T-helper 1 cell treated with Interleukin-12 subunit alpha and Interleukin-12 subunit beta and Interleukin-4 antibody, amounts not matched to agents 30 ng/mL and 1 ng/mL, for 36 hours (primary cell): ENCODE measurements around the gene ZSCAN18. TPM values are rescaled to one million over a fixed set of nuclear protein-coding genes. Genes with fewer than 3 reads are reported as not detected.

Experiments
- intact Hi-C: fragments of 100-400 bp; cut with micrococcal nuclease; formaldehyde crosslinking; loops from one replicate; pipeline ENCODE4 v1.15.1; 2024
- total RNA-seq: library from RNA; stranded (reverse); gene quantifications from 2 replicates; pipeline ENCODE4 v1.2.3, GENCODE V29; 2022

Gene ZSCAN18
- total RNA-seq, 1 donor from 2014 or later = 4.3 TPM

DNA sequence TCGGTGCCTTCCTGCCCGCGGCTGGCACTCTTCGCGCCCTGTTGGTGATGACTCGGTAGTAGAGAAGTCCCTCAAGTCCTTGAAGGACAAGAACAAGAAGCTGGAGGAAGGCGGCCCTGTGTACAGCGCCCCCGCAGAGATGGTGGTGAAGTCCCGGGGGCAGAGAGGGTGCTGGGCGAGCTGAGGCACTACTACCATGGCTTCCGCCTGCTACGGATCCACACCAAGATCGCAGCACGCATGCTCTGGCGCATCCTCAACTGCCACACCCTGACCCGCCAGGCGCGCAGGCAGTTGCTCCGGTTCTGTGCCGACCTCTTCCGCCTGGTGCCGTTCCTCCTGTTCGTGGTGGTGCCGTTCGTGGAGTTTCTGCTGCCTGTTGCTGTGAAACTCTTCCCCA is 53.1 kb downstream of the ZSCAN18 start:
- intact Hi-C loops = no loop called here

DNA sequence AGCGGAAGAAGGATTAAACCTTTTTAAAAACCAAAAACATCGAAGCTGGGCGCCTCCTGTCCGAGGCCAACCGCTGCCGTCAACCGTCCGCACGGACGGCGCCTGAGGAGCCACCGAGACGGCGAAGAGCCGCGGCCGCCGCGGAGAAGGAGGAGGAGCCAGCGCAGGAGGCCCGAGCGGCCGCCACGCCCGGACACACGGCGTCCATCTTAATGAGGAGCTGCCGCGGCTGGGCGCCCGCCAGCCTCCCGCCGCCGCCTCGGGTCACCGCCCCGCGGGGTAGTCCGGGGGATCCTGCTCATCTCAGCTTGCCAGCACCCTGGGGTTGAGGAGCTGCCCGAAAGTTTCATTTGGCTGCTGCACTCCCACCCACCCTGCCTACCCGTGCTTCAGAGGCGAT is 53.6 kb downstream of the ZSCAN18 start:
- intact Hi-C loops = no loop called here

DNA sequence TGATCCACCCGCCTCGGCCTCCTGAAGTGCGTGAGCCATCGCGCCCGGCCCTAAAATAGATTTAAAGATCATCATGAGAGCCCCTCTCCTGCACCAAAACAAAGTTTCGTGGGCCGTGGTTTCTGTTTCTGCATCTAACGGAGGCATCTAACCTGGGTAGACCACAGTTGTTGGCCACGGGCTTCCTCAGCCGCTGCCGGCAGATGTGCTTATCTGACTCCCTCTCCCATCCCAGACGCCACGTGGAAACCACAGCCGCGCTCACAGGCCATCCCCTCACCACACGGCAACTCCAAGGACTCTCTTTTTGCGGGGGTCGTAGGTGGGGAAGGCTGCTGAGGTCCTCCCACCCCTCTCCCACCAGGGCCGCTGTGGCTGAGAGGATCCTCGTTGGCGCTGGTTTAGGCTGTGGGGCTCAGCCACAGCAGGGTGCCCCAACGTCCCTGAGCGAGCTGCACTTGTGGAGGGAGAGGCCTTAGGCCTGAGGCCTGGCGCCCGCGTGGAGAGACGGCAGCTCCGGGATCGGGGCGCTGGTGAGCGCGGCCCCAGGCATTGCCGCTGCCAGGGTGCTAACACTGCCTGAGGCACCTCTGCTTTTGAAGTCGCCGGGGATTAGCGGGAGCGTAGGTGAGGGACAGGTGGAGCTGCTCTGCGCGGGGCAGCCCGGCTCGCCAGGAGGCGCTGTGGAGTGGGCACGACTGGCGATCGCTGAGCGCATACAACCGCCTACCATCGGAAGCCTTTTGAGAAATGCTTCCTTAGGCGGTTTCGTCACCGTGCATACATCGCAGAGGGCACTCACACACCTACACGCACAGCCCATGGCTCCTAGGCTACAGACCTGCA is 55.3 kb downstream of the ZSCAN18 start:
- intact Hi-C loops = no loop called here

DNA sequence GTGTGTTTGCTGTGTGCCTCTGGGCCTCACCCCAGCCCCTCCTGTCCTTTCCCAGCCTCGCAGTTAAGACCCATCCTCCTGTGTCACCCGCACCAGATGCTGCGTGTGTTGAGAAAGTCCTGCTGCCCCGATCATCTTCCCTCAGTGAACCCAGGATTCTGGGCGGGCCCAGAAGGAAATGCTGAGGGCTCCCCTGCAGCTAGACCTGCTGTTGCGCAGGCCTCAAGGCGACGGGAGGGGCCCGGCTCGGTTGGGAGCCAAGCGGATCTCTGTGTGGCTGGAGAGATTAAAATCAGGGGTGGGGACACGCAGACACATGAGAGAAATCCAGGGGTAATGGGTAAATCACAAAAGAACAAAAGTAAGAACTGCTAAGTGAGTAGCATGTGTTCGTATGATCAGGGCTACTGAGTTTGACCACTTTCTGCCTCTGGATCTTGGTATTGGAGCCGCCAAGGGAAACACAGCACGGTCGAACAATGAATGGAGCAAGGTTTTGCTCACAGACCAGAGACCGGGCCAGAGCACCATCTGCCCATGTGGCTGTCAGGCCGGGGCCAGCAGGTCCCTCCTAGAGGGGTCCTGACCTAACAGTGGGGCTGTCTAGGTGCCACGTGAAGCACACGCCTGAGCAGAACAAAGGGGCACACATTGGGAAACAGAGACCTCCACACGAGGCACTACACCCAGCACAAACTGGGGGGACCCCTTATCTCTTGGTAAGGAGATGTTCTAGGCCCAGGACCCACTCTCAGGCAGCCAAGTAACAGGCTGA is 57.1 kb downstream of the ZSCAN18 start:
- intact Hi-C loops = no loop called here

DNA sequence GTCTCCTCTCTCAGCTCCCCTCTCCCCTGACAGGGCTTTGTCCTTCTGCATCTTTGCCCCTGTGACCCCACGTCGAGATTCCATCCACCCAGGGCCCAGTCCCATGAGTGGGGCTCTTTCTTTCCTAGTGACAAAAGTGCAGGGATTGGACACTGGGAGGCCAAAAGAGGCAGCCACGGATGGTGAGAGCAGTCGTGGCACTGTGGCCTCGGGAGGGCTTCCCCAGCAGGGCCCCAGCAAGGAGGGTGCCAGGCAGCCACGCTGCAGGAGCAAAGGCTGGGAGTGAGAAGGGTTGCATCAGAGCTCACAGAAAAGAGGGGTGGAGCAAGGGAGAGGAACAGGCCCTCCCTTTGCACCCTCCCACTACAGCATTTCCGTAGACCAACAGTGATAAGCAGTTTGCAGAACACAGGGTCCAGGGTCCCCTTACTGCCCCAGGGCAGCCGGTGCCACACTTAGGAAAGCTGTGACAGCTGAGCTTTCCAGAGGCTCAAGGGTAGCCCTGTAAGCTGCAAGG is 59.3 kb downstream of the ZSCAN18 start:
- intact Hi-C loops = no loop called here

DNA sequence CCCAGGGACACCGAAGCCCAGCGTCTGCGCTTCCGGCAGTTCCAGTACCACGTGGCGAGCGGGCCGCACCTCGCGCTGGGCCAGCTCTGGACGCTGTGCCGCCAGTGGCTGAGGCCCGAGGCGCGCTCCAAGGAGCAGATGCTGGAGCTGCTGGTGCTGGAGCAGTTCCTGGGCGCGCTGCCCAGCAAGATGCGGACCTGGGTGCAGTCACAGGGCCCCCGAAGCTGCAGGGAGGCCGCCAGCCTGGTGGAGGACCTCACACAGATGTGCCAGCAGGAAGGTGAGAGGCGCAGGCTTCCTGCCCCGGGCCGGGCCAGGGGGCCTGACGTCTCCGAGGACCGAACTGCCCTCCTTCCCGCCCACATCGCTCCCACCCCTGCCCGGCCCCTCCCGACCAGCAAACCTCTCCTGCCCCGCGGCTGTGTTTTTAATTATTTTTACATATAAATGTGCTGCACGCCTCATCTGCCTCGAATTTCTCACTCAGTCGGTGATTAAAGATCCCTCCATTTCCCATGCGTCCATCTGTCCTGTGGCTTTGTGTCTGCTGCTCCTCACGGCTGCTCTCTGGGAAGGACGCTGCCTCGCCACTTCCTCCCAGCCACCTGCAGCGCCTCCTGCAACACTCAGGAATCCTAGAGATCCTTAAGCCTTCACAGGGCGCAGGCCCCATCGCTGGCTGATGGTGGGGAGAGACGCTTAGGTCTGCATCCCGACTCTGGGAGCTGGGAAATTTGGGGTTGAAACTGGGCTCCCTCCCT is 59.9 kb downstream of the ZSCAN18 start:
- intact Hi-C loops = no loop called here

DNA sequence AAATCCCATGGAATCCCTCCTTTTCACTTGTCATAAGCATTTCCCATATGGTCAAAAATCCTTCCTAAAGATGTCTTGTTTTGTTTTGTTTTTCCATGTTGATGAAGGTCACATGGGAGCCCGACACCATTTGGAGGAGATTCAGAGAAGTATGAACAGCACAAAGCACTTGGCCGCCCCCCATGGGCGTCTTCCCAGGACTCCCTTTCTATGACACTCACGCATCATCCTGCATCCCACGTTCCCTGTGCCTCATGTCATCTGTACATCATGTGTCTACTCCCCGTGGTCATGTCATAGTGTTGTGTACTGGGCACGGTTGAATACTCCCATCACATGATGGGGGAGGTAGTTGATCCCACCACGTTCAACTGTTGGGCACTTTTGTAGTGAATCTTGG is 62.2 kb downstream of the ZSCAN18 start:
- intact Hi-C loops = no loop called here

DNA sequence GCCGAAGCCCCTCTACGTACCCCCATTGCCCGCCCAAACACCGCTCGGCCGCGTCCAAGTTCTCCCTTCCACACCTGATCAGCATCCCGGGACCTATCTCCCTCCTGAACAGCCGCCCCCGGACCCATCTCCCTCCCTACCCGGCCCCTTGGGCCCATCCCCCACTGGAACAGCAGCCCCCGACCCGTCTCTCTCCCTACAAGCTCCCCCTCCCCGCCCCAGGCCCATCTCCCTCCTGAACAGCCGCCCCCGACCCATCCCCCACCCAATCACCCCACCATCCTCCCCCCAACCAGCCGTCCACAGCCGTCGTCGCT is 63.6 kb downstream of the ZSCAN18 start:
- intact Hi-C loops = no loop called here

Other genes with a start within 250 kb of the ZSCAN18 start
- gene ZNF587, start 248.4 kb downstream of the ZSCAN18 start, total RNA-seq = 42.6 and 46.5 TPM in 2 replicates
- gene ZNF814, start 209.2 kb downstream of the ZSCAN18 start, total RNA-seq = 12.5 and 12.9 TPM in 2 replicates
- gene ZNF417, start 181.6 kb downstream of the ZSCAN18 start, total RNA-seq = 16.5 and 21.6 TPM in 2 replicates
- 1.5 and 2.3 TPM in 2 replicates for gene ZNF418, start 162.8 kb downstream of the ZSCAN18 start, total RNA-seq
- gene ZNF256, start 150.5 kb downstream of the ZSCAN18 start, total RNA-seq = 4.0 and 5.4 TPM in 2 replicates
- 0.32 TPM in 1 of 2 replicates, not detected in the other for gene C19orf18, start 123.7 kb downstream of the ZSCAN18 start, total RNA-seq
- 9.2 and 11.5 TPM in 2 replicates for gene ZNF606, start 95.4 kb downstream of the ZSCAN18 start, total RNA-seq
- gene ZSCAN1, start 64.2 kb downstream of the ZSCAN18 start, total RNA-seq = not detected in 2 replicates
- gene ZNF135, start 38.9 kb downstream of the ZSCAN18 start, total RNA-seq = 0.12 TPM in 1 of 2 replicates, not detected in the other
- 2.7 and 2.8 TPM in 2 replicates for gene ZNF329, start 52.6 kb upstream of the ZSCAN18 start, total RNA-seq
- 20.7 and 21.0 TPM in 2 replicates for gene ZNF274, start 84.8 kb upstream of the ZSCAN18 start, total RNA-seq
- gene ZNF544, start 130.7 kb upstream of the ZSCAN18 start, total RNA-seq = 41.6 and 42.0 TPM in 2 replicates
- gene ZNF8, start 180.7 kb upstream of the ZSCAN18 start, total RNA-seq = 4.9 and 5.5 TPM in 2 replicates
- gene ERVK3-1, start 207.1 kb upstream of the ZSCAN18 start, total RNA-seq = 64.8 and 68.1 TPM in 2 replicates
- gene ZSCAN22, start 228.8 kb upstream of the ZSCAN18 start, total RNA-seq = 4.5 and 4.9 TPM in 2 replicates